Kidney epithelial cell (primary cell): ENCODE measurements around the gene GJB6. TPM values are rescaled to one million over a fixed set of nuclear protein-coding genes. Genes with fewer than 3 reads are reported as not detected.

Experiments used
- DNase-seq: peaks from one replicate; pipeline ENCODE4 v3.0.0-alpha.2; 2010; ENCODE audit warnings: low read depth
- H3K27me3 ChIP-seq: 2 replicates; pipeline ENCODE4 v1.6.0; 2011; ENCODE audit warnings: low read length; ENCODE audit not compliant: control insufficient read depth, insufficient read depth
- H3K36me3 ChIP-seq: 2 replicates; pipeline ENCODE4 v1.5.1; 2011; ENCODE audit warnings: low read length; ENCODE audit not compliant: control insufficient read depth, insufficient read depth
- H3K4me3 ChIP-seq: 2 replicates; pipeline ENCODE4 v1.5.1; 2011; ENCODE audit warnings: low read depth, mild to moderate bottlenecking, control low read depth, low read length
- CTCF ChIP-seq: IDR thresholded peaks from 2 replicates; pipeline ENCODE4 v1.5.1; 2011; ENCODE audit warnings: mild to moderate bottlenecking, moderate library complexity, low read length, control low read depth, inconsistent platforms; ENCODE audit not compliant: insufficient read depth, poor library complexity, severe bottlenecking
- total RNA-seq: library from RNA; depleted of rRNA; stranded (reverse); fragments of >200 nt; gene quantifications from 2 replicates; pipeline ENCODE4 v1.2.3, GENCODE V29; 2015

Gene GJB6
- total RNA-seq, 1 donor from 2014 or later: 1.9 TPM

GRCh38 chr13:20178156-20178555 lies 54.0 kb downstream of the GJB6 start:
- no peak for TF ChIP-seq CTCF
- no peak for DNase-seq
- Histone ChIP-seq H3K27me3 (peaks cover 12% of the 10 kb centered on the region), H3K4me3 (no peak overlapping the region), H3K36me3 (no peaks in the 10 kb centered on the region)

GRCh38 chr13:20177049-20177831 lies 54.9 kb downstream of the GJB6 start:
- Histone ChIP-seq H3K36me3 (no peaks in the 10 kb centered on the region), H3K27me3 (peaks cover 12% of the 10 kb centered on the region), H3K4me3 (no peak overlapping the region)
- DNase-seq: no peak
- TF ChIP-seq CTCF: no peak

GRCh38 chr13:20175907-20176652 lies 56.0 kb downstream of the GJB6 start:
- no peak overlapping the region for H3K4me3 ChIP-seq
- H3K36me3 ChIP-seq: no peaks in the 10 kb centered on the region
- DNase-seq: no peak
- H3K27me3 ChIP-seq: peaks cover 12% of the 10 kb centered on the region
- no peak for TF ChIP-seq CTCF

GRCh38 chr13:20175406-20175794 lies 56.7 kb downstream of the GJB6 start:
- no peak for DNase-seq
- Histone ChIP-seq H3K4me3 (no peak overlapping the region), H3K27me3 (peaks cover 12% of the 10 kb centered on the region), H3K36me3 (no peaks in the 10 kb centered on the region)
- no peak for TF ChIP-seq CTCF

- DNase-seq: peak; percentile 92
- Histone ChIP-seq H3K4me3 (no peak overlapping the region), H3K27me3 (peaks cover 12% of the 10 kb centered on the region), H3K36me3 (no peaks in the 10 kb centered on the region)
- no peak for TF ChIP-seq CTCF
Measured at GRCh38 chr13:20174656-20175405, 57.3 kb downstream of the GJB6 start.
